AG04450 (cell line): ENCODE measurements around the gene PHF23. TPM values are rescaled to one million over a fixed set of nuclear protein-coding genes. Genes with fewer than 3 reads are reported as not detected.

Experiments used
- CTCF ChIA-PET: fragments of 300-600, 350-600 bp; formaldehyde crosslinking; extraction: SDS; loops from one replicate; lab custom pipeline; 2022; ENCODE audit warnings: antibody characterized with exemption, inconsistent platforms; lab: Charles Lee
- POLR2A ChIA-PET: fragments of 350-600 bp; formaldehyde crosslinking; extraction: SDS; loops from one replicate; lab custom pipeline; 2021; ENCODE audit warnings: antibody characterized with exemption, inconsistent platforms; lab: Yijun Ruan, JAX
- DNase-seq: peaks from one replicate; pipeline ENCODE4 v3.0.0-alpha.2; 2011; ENCODE audit warnings: low read depth, low spot score
- H3K27ac ChIP-seq: one replicate; pipeline ENCODE4 v1.5.1; 2012; ENCODE audit warnings: low read depth, low read length, control low read depth
- H3K27me3 ChIP-seq: one replicate; pipeline ENCODE4 v1.6.0; 2012; ENCODE audit warnings: low read length; ENCODE audit not compliant: control insufficient read depth, insufficient read depth
- H3K4me3 ChIP-seq: 2 replicates; pipeline ENCODE4 v1.5.1; 2011; ENCODE audit warnings: mild to moderate bottlenecking, low read depth, low read length, control low read depth
- H3K9me3 ChIP-seq: 2 replicates; pipeline ENCODE4 v1.5.1; 2012; ENCODE audit warnings: low read length; ENCODE audit not compliant: control insufficient read depth, insufficient read depth
- CTCF ChIP-seq: IDR thresholded peaks from 2 replicates; pipeline ENCODE4 v1.5.1; 2011; ENCODE audit warnings: low read depth, low read length, control low read depth, inconsistent platforms
- polyA plus RNA-seq: library from polyadenylated mRNA; depleted of rRNA; stranded (reverse); fragments of >200 nt; gene quantifications from 2 replicates; pipeline ENCODE4 v1.2.3, GENCODE V29; 2011; rRNA removed
- small RNA-seq: library from RNA; depleted of rRNA; stranded (forward); fragments of <200 nt; gene quantifications from one replicate; pipeline ENCODE3, GENCODE V24; 2012; ENCODE audit warnings: low read depth; ENCODE audit not compliant: insufficient read length

Gene PHF23
- polyA plus RNA-seq, 1 experiment: 56.3 TPM

- no peaks in the 10 kb centered on the region for H3K27me3 ChIP-seq
- H3K9me3 ChIP-seq: no peaks in the 10 kb centered on the region
- ChIA-PET POLR2A (no interaction called here), CTCF (interaction anchor here (1.1 kb wide), 1 partner anchor 14 kb away, joined by 8 read pairs; no protein-coding TSS in a partner anchor)
- DNase-seq: no peak
- no peak for TF ChIP-seq CTCF
- no peak overlapping the region for H3K4me3 ChIP-seq
- no peak overlapping the region for H3K27ac ChIP-seq
These were observed 47.5 kb downstream of the PHF23 start for GRCh38 chr17:7191571-7192270.

- TF ChIP-seq CTCF: no peak
- Histone ChIP-seq H3K4me3 (no peak overlapping the region), H3K9me3 (no peaks in the 10 kb centered on the region), H3K27me3 (no peaks in the 10 kb centered on the region), H3K27ac (no peak overlapping the region)
- POLR2A ChIA-PET: interaction anchor here (0.6 kb wide), 1 partner anchor 61 kb away, joined by 3 read pairs; the partner anchor contains the start of genes CTDNEP1 and ELP5
- CTCF ChIA-PET: interaction anchor here (0.7 to 1.1 kb wide), 2 partner anchors 14 to 138 kb away, joined by 5 to 8 read pairs; no protein-coding TSS in a partner anchor
- no peak for DNase-seq
These were observed 48.2 kb downstream of the PHF23 start for GRCh38 chr17:7191069-7191468.

GRCh38 chr17:7190276-7190917 lies 48.9 kb downstream of the PHF23 start:
- DNase-seq: no peak
- TF ChIP-seq CTCF: no peak
- ChIA-PET POLR2A (interaction anchor here (0.6 kb wide), 1 partner anchor 61 kb away, joined by 3 read pairs; the partner anchor contains the start of genes CTDNEP1 and ELP5), CTCF (interaction anchor here (0.7 to 1.1 kb wide), 2 partner anchors 13 to 137 kb away, joined by 5 to 8 read pairs; no protein-coding TSS in a partner anchor)
- Histone ChIP-seq H3K27me3 (no peaks in the 10 kb centered on the region), H3K9me3 (no peaks in the 10 kb centered on the region), H3K4me3 (no peak overlapping the region), H3K27ac (no peak overlapping the region)

- no peak overlapping the region for H3K27ac ChIP-seq
- POLR2A ChIA-PET: interaction anchor here (0.7 kb wide), 1 partner anchor 13 kb away, joined by 3 read pairs; no protein-coding TSS in a partner anchor
- peak; percentile 39 for TF ChIP-seq CTCF
- no peaks in the 10 kb centered on the region for H3K9me3 ChIP-seq
- no peaks in the 10 kb centered on the region for H3K27me3 ChIP-seq
- DNase-seq: no peak
- CTCF ChIA-PET: interaction anchor here (0.7 to 1.0 kb wide), 2 partner anchors 8 to 140 kb away, joined by 3 read pairs; no protein-coding TSS in a partner anchor
- no peak overlapping the region for H3K4me3 ChIP-seq
These were observed 53.0 kb downstream of the PHF23 start for GRCh38 chr17:7186241-7186640.

Small RNA genes lying within 50 kb of the gene (small RNA-seq; reads per million reads assigned to genes)
- gene AC120057.4 (not detected), gene MIR324 (1,123 reads per million, percentile 96 among the genes with 10 or more reads in this experiment), gene RF00019 (not detected)

Other genes with a start within 250 kb of the PHF23 start
- not detected in 2 replicates for gene ALOX12, start 243.4 kb downstream of the PHF23 start, polyA plus RNA-seq
- gene RNASEK, start 226.8 kb downstream of the PHF23 start, polyA plus RNA-seq: 240 and 332 TPM in 2 replicates
- gene BCL6B, start 216.4 kb downstream of the PHF23 start, polyA plus RNA-seq: 0.02 TPM in 1 of 2 replicates, not detected in the other
- gene SLC16A13, start 203.4 kb downstream of the PHF23 start, polyA plus RNA-seq: 1.5 and 1.7 TPM in 2 replicates
- gene SLC16A11, start 195.4 kb downstream of the PHF23 start, polyA plus RNA-seq: not detected in 2 replicates
- not detected in 2 replicates for gene CLEC10A, start 159.2 kb downstream of the PHF23 start, polyA plus RNA-seq
- gene ASGR2, start 124.6 kb downstream of the PHF23 start, polyA plus RNA-seq: not detected in 2 replicates
- 1.1 and 1.5 TPM in 2 replicates for gene ASGR1, start 60.1 kb downstream of the PHF23 start, polyA plus RNA-seq
- 10.2 and 11.6 TPM in 2 replicates for gene DLG4, start 19.6 kb downstream of the PHF23 start, polyA plus RNA-seq
- 217 and 262 TPM in 2 replicates for gene ACADVL, start 19.5 kb downstream of the PHF23 start, polyA plus RNA-seq
- gene DVL2, start 4.9 kb downstream of the PHF23 start, polyA plus RNA-seq: 5.1 and 8.2 TPM in 2 replicates
- 929 and 984 TPM in 2 replicates for gene GABARAP, start 3.0 kb upstream of the PHF23 start, polyA plus RNA-seq
- 115 and 151 TPM in 2 replicates for gene CTDNEP1, start 12.3 kb upstream of the PHF23 start, polyA plus RNA-seq
- 25.9 and 28.0 TPM in 2 replicates for gene ELP5, start 12.8 kb upstream of the PHF23 start, polyA plus RNA-seq
- 0.84 and 1.0 TPM in 2 replicates for gene CLDN7, start 23.0 kb upstream of the PHF23 start, polyA plus RNA-seq
- 0.15 and 0.21 TPM in 2 replicates for gene SLC2A4, start 42.3 kb upstream of the PHF23 start, polyA plus RNA-seq
- 0.02 TPM in 1 of 2 replicates, not detected in the other for gene YBX2, start 55.2 kb upstream of the PHF23 start, polyA plus RNA-seq
- 466 and 469 TPM in 2 replicates for gene EIF5A, start 68.2 kb upstream of the PHF23 start, polyA plus RNA-seq
- 21.5 and 22.2 TPM in 2 replicates for gene GPS2, start 75.9 kb upstream of the PHF23 start, polyA plus RNA-seq
- gene NEURL4, start 89.9 kb upstream of the PHF23 start, polyA plus RNA-seq: 7.3 and 9.6 TPM in 2 replicates
- 0.35 and 0.74 TPM in 2 replicates for gene ACAP1, start 97.1 kb upstream of the PHF23 start, polyA plus RNA-seq
- gene KCTD11, start 112.7 kb upstream of the PHF23 start, polyA plus RNA-seq: 12.1 and 13.8 TPM in 2 replicates
- not detected in 2 replicates for gene TMEM95, start 115.7 kb upstream of the PHF23 start, polyA plus RNA-seq
- gene TNK1, start 141.6 kb upstream of the PHF23 start, polyA plus RNA-seq: 0.22 and 0.25 TPM in 2 replicates
- 35.2 and 53.0 TPM in 2 replicates for gene PLSCR3, start 155.1 kb upstream of the PHF23 start, polyA plus RNA-seq
- 83.8 and 104 TPM in 2 replicates for gene TMEM256, start 164.6 kb upstream of the PHF23 start, polyA plus RNA-seq
- gene NLGN2, start 168.4 kb upstream of the PHF23 start, polyA plus RNA-seq: 8.9 and 12.4 TPM in 2 replicates
- gene SPEM1, start 180.9 kb upstream of the PHF23 start, polyA plus RNA-seq: not detected in 2 replicates
- gene SPEM2, start 186.2 kb upstream of the PHF23 start, polyA plus RNA-seq: not detected in 2 replicates
- not detected in 2 replicates for gene SPEM3, start 189.4 kb upstream of the PHF23 start, polyA plus RNA-seq
- gene TMEM102, start 196.0 kb upstream of the PHF23 start, polyA plus RNA-seq: 1.0 and 1.1 TPM in 2 replicates
- 0.58 and 0.63 TPM in 2 replicates for gene FGF11, start 200.1 kb upstream of the PHF23 start, polyA plus RNA-seq
- 5.3 and 6.3 TPM in 2 replicates for gene CHRNB1, start 205.6 kb upstream of the PHF23 start, polyA plus RNA-seq
- 18.8 and 22.3 TPM in 2 replicates for gene ZBTB4, start 240.2 kb upstream of the PHF23 start, polyA plus RNA-seq
- gene SLC35G6, start 242.0 kb upstream of the PHF23 start, polyA plus RNA-seq: not detected in 2 replicates
- gene POLR2A, start 244.9 kb upstream of the PHF23 start, polyA plus RNA-seq: 18.4 and 35.0 TPM in 2 replicates